Embryonic facial prominence (tissue), 1 donor: ENCODE results near the gene TRMT10C.
A peak's percentile ranks its signal among the peaks of the same experiment; 100 is the strongest.
"Not testable (repeated sequence)": the region's sequence is repeated elsewhere in the genome, so short reads cannot be mapped to it uniquely, and the experiment has no call there.

Experiments
- DNase-seq: peaks from one replicate; pipeline ENCODE4 v3.0.0-alpha.2; 2016; ENCODE audit errors: extremely low spot score

Gene TRMT10C

GRCh38 chr3:101548527-101549105 is 13.1 kb upstream of the TRMT10C start:
- no peak for DNase-seq

- DNase-seq, result no peak
Measured at GRCh38 chr3:101549473-101549872, 12.2 kb upstream of the TRMT10C start.

GRCh38 chr3:101551359-101552081 is 10.1 kb upstream of the TRMT10C start:
- not testable (repeated sequence) for DNase-seq

- DNase-seq, result not testable (repeated sequence)
Measured at GRCh38 chr3:101553381-101553780, 8.3 kb upstream of the TRMT10C start.

- DNase-seq, result no peak
Measured at GRCh38 chr3:101556064-101556463, 5.6 kb upstream of the TRMT10C start.

- no peak for DNase-seq
Measured at GRCh38 chr3:101567528-101568317, 6.1 kb downstream of the TRMT10C start.

- no peak for DNase-seq
Measured at GRCh38 chr3:101571028-101571895, 9.6 kb downstream of the TRMT10C start.

- peak; percentile 98 for DNase-seq
Measured at GRCh38 chr3:101573449-101574387, 12.1 kb downstream of the TRMT10C start, which contains the start of gene PCNP. TSS of gene PCNP (plus strand) at chr3:101574180. CDS start at chr3:101574216, 36 bp downstream.

GRCh38 chr3:101574388-101575112 is 12.9 kb downstream of the TRMT10C start:
- DNase-seq, result peak; percentile 20

- no peak for DNase-seq
Measured at GRCh38 chr3:101577286-101577685, 15.6 kb downstream of the TRMT10C start.

GRCh38 chr3:101588616-101589015 is 26.9 kb downstream of the TRMT10C start:
- no peak for DNase-seq

- DNase-seq, result no peak
Measured at GRCh38 chr3:101591071-101591470, 29.4 kb downstream of the TRMT10C start.

- DNase-seq, result no peak
Measured at GRCh38 chr3:101602731-101603130, 41.1 kb downstream of the TRMT10C start.

- DNase-seq, result no peak
Measured at GRCh38 chr3:101603184-101603583, 41.5 kb downstream of the TRMT10C start.

GRCh38 chr3:101605398-101605797 is 43.7 kb downstream of the TRMT10C start:
- DNase-seq, result not testable (repeated sequence)

- no peak for DNase-seq
Measured at GRCh38 chr3:101611023-101611422, 49.4 kb downstream of the TRMT10C start.

GRCh38 chr3:101613014-101613413 is 51.3 kb downstream of the TRMT10C start:
- DNase-seq, result not testable (repeated sequence)

GRCh38 chr3:101615525-101615924 is 53.9 kb downstream of the TRMT10C start:
- no peak for DNase-seq
